GM18517 (cell line): Measurements from ENCODE around the gene TMEM97.
A peak's percentile ranks its signal among the peaks of the same experiment; 100 is the strongest.
"Not testable (repeated sequence)": the region's sequence is repeated elsewhere in the genome, so short reads cannot be mapped to it uniquely, and the experiment has no call there.

Experiments
- ATAC-seq: cut with Tn5 transposase; IDR thresholded peaks from one replicate; pipeline ENCODE4 v1.9.1; 2021; ENCODE audit warnings: mild to moderate bottlenecking, moderate library complexity; ENCODE audit not compliant: unreplicated experiment

The TMEM97 gene

DNA sequence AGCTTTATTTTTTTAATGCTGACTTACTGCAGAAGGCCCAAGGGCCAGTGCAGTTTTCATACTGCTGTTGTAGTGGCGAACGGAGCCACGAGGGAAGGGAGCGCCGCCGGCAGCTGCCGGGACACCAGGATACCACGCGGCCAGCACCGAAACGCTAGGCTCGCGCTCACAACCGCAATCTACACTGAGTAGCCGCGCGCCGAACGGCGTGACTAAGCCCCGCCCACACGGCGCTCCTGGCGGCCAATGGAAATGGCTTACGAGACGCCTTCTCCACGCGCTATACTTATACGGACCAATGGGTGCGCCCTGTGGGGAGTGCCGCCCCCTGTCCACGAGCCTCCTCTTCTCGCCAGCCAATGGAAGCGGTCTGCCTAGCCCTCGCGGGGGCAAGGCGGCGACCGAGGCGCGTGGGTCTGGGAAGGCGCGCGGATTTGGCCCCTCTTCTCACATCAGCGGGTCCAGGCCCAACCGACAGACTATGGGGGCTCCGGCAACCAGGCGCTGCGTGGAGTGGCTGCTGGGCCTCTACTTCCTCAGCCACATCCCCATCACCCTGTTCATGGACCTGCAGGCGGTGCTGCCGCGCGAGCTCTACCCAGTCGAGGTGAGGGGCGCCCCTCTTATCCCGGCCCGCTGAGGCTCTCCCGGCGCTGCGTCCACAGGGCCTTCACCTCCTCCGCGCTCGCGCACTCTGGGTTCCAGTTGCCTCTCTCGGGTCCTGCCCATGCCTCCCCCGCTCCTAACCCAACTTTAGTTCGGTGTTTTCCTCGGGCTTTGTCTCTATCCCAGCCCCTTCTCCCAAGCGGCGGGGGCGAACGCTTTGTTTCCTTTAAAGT lies at the start of gene TMEM97:
Gene TMEM97 (plus strand): TSS at position 442 of the 839 bp plus-strand sequence. CDS start 40 bp downstream, at position 482.
- ATAC-seq: peak; percentile 91

DNA sequence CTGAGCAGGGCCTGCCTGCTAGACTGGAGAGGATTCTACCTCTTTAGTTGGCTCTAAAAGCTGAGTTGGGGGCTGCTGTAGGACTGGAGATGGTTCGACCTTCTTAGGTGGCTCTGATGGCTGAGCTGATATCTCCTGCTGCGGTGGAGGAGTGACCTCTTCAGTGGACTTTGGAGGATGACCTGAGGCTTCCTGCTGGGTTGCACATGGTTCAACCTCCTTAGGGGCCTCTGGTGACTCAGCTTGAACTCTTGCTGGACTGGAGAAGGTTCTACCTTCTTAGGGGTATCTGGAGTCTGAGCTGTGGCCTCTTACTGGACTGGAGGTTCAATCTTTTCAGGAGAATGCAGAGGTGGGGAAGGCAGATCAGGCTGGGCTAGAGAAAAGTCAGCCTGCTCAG lies 48.9 kb upstream of the TMEM97 start:
- ATAC-seq: no peak

DNA sequence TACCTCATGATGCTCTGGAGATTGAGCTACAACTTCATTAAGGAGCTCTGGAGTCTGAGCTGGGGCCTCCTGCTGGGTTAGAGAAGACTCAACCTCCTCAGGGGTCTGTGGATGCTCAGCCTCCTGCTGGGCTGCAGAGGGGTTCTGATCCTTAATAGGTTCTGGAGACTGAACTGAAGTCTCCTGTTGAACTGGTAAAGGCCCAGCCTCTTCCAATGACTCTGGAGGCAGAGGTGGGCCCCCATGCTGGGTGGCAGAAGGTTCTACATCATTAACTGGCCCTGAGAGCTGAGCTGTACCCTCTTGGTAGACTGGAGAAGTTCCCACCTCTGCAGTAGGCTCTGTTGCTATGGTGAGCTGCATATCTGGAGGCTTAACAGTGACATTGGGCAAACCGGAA lies 48.1 kb upstream of the TMEM97 start:
- no peak for ATAC-seq

DNA sequence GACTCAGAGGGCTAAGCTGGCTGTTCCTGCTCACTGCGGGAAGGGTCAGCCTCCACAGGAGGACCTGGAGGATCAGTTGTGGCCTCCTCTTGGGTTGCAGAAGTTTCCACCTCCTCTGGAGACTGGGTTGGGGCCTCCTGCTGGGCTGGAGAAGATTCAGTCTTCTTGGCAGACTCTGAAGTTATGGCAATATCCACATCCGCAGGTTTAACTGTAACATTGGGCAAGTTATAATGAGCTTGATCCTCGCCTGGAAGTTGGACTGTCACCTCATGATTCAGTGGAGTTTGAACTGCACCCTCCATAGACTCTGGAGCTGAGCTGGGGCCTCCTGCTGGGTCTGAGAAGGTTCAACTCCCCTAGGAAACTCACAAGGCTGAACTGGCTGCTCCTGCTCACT lies 47.6 kb upstream of the TMEM97 start:
- no peak for ATAC-seq

DNA sequence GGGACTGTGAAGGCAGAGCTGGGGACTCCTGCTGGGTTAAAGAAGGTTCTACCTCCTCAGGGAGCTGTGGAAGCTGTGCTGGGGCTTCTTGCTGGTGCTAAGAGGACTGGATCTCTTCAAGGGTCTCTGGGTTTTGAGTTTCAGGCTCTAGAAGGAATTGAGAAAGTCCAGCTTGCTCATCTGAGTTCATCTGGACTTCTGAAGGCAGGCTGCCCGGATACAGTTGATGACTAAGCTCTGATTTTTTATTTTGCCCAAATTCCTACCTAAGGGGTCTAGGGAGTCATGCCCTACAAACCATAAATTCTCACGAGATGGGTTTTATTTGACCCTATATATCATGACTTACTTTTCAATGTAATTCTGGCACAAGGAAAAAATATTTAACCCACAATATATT lies 46.8 kb upstream of the TMEM97 start:
- ATAC-seq: no peak

DNA sequence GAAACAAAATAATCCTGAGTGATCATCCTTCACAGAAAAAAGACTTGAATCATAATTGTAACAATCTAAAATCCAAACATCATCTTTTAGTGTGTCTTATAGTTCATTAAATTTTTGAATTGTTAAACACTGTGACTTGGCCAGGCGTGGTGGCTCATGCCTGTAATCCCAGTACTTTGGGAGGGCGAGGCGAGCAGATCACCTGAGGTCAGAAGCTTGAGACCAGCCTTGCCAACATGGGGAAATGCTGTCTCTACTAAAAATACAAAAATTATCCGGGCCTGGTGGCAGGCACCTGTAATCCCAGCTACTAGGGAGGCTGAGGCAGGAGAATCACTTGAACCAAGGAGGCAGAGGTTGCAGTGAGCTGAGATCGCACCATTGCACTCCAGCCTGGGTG lies 45.7 kb upstream of the TMEM97 start:
- ATAC-seq: not testable (repeated sequence)

DNA sequence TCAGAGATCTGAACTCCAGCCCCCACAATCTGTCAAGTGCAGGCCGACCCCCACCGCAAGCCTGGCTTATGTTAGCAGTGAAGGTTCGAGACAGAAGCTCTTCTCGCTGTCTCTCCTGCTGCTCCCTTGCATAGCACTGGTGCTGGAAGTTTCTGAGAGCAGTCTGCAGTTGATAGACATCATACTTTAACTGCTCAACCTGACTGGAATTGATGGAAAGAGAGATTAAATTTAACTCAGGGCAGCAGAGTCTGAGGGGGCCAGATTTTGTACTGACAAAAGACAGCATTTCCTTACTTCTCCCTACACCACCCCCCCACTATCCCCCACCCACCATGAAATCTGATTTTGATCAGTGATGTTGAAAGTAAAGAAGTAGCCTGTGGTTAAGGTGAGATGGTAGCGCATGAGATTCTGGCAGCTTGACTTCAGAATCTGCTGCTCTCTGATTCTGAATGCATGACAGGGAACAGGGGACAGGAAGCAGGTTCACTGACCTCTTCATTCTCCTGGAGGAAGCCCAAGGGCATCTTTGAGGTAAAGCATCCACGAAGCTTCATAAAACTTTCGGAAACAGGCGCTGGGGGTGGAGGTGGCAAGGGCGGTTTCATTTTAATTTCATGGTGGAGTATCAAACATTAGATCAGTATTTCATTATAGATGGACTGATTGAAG lies 44.3 kb upstream of the TMEM97 start:
- no peak for ATAC-seq

DNA sequence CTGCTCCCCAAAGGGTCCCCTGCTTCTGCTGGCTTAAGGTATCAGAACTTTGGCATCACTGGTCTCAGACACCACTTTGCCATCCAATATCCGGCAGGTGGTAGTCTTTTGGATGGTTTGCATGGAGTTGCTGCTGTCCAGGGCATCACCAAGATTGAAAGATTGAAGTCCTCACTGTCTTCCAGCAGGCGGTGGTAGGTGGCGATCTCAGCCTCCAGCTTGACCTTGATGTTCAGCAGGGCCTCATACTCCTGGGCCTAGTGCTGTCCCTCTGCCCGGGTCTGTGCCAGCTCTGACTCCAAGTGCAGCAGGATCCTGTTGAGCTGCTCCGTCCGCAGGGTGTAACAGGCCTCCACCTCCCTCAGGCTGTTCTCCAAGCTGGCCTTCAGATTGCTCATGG lies 43.0 kb upstream of the TMEM97 start:
- ATAC-seq: no peak

DNA sequence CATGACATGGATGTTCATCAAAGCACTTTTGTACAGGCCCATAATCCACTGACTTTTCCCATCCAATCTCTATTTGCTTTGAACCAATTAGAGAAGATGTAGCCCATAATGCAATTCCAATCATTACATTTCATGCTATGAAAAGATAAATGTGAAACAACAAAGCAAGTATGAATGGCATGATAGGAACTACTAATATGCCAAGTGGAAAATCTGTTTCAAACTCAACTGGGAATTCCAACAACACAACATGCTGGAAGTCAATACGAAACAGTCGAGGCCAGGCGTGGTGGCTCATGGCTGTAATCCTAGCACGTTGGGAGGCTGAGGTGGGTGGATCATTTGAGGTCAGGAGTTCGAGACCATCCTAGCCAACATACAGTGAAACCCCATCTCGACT lies 39.6 kb upstream of the TMEM97 start:
- no peak for ATAC-seq

DNA sequence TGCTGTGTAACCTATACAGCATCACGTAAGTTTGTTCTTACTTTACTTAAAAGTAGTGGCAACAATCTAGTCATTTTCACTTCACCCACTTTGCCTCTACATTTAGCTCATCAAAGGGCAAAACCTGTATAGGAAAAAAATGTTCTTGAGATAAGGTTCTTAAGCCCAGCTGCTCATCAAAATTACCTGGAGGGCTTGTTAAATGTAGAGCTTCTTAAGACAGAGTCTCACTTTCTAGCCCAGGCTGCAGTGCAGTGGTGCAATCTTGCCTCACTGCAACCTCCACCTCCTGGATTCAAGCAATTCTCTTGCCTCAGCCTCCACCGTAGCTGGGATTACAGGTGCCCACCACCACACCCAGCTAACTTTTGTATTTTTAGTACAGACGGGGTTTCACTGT lies 38.2 kb upstream of the TMEM97 start:
- no peak for ATAC-seq

DNA sequence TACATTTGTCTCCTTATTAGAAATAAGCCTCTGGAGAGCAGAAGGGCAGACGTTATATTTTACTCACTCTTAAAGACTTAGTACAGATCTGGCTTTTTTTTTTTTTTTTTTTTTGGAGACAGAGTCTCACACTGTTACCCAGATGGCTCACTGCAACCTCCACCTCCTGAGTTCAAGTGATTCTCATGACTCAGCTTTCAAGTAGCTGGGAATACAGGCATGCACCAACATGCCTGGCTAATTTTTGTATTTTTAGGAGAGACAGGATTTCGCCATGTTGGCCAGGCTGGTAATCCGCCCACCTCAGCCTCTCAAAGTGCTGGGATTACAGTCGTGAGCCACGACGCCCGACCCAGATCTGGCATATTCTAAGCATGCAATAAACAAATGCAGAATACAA lies 36.4 kb upstream of the TMEM97 start:
- ATAC-seq: no peak

DNA sequence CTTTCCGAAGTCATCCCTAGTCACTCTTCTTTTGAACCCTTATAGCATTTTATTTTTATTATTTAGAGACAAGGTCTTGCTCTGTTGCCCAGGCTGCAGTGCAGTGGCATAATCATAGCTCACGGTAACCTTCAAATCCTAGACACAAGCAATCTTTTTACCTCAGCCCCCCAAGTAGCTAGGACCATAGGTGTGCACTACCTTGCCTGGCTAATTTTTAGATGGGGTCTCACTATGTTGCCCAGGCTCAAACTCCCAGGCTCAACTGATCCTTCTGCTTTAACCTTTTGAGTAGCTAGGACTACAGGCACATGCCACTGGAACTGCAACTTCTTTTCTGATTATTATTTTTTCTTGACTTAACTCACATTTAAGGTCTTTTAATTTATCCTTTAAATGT lies 33.0 kb upstream of the TMEM97 start:
- no peak for ATAC-seq

DNA sequence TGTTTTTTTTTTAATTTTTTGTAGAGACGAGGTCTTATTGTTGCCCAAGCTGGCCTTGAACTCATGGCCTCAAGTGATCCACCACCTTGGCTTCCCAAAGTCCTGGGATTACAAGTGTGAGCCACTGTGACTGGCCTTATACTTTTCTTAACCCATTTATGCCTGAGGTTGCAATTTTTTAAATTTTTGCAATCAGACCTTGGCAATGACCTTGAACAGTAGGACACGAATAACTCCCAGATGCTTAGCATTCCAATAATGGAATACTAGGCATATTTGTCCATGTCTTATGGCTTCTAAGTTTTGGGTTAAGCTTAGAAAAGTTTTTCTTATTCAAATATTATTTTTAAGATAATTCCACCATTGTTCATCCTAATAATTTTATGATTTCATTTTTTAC lies 28.3 kb upstream of the TMEM97 start:
- no peak for ATAC-seq

DNA sequence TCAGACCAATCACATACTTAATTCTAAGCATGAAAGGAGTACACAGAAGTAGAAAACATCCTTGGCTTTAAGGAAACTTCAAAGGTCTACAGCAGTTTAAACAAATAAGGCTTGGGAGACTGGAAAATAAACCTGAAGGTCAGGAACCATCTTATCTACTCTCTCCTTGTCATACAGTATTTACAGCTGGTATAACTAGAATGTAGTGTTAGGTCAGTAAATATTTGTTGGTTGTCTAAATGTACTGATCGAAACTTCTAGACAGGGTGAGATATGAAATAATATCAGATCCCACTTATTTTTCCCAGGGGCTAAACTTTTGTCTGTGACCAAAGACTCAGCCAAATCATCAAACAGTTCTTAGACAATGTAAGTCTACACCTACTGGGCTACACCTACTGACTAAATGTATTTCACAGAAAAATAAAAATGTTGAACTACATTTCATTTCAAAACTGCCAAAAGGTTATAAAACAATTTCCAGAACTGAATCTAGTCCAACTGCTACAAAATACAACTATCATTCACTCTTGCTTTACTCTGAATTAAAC lies 27.1 kb upstream of the TMEM97 start:
- no peak for ATAC-seq

DNA sequence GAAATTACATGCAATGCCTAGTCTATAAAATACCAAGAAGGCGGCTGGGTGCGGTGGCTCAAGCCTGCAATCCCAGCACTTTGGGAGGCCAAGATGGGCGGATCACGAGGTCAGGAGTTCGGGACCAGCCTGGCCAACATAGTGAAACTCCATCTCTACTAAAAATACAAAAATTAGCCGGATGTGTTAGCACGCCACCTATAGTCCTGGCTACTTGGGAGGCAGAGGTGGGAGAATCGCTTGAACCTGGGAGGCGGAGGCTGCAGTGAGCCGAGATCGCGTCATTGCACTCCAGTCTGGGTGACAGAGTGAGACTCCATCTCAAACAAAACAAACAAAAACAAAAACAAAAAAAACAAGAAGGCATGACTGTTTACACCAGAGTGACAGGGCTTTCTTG lies 26.1 kb upstream of the TMEM97 start:
- not testable (repeated sequence) for ATAC-seq

DNA sequence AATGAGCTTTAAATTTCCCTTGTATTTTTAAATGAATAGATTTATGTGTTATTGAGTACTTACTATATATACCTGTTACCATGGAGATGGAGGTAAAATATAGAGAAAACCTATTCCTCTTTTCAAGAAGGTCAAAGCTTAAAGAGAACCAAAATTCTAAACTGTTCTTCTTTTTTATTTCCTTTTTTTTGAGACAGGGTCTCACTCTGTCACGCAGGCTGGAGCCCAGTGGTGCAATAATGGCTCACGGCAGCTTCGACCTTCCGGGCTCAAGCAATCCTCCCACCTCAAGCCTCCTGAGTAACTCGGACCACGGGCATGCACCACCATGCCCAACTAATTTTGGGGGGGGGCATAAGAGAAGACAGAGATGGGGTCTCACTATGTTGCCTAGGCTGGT lies 25.0 kb upstream of the TMEM97 start:
- ATAC-seq: no peak

DNA sequence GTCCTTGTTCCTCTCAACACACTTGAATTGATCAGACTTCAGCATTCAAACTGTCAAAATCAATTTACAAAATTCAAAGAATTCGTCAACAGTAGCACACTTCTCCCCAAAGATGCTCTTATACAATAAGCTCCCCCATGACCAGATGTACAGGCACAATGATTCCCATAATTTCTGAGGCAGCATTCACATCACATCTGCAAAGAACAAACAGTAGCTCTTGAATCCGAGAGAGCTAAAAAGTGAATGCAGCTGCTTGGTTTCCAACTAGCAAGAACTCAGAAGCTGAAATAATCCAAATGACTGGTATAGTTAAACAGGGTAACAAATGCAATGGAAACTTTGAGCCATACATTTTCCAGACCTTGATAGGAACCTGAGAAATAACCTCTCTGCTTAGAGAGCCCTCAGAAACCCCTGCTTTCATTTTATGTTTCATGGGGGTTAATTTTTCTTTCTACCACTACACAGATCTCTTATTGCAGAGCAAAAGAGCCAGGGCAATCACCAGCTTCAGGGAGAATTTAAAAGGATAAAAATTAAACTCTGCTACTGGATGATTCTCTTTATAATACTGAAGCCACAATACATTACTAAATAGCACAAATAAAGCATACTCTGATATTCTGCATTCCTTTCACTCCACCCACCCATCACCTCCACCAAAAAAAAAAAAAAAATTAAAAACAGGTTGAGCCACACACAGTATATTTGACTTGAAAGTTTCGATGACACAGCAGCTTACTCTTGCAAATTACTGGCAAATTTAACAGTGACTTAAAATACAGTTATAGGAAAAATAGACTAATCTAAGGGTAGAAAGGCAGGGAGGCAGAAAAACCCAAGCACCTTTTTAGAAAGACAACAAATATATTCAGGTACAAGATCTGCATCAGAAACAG lies 23.1 kb upstream of the TMEM97 start:
- ATAC-seq: no peak

DNA sequence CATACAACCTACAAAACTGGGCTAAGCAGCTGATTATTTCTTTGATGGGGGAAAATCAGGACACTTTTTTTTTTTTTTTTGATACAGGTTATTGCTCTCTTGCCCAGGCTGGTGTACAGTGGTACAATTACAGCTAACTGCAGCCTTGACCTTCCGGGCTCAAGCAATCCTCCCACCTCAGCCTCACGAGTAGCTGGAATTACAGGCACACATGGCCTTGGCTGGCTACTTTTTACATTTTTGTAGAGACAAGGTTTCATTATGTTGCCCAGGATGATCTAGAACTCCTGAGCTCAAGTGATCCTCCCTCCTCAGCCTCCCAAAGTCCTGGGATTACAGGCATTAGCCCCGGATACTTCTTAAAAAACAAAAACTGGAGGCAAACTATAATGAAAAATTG lies 20.6 kb upstream of the TMEM97 start:
- no peak for ATAC-seq

DNA sequence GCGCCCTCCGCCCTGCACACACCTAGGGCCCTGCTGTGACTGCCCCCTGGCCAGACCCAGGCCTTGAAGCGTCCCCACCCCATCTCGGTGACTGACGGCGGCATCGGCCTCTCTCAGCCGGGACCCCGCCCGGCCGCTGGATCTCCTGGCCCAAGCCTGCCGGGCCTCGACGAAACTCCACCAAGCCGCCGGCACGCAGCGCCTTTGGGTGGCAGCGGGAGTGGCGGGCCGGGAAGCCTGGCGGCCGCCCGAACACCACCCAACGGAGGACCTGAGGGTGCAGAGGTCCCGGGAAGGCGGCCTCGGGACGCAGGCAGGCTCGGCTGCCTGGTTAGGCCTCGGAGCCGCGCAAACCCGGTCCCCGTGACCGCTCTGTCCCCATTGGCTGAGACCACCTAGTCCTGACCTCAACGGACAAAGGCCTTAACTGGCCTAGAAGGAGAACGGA lies 12.0 kb upstream of the TMEM97 start:
- ATAC-seq: no peak

DNA sequence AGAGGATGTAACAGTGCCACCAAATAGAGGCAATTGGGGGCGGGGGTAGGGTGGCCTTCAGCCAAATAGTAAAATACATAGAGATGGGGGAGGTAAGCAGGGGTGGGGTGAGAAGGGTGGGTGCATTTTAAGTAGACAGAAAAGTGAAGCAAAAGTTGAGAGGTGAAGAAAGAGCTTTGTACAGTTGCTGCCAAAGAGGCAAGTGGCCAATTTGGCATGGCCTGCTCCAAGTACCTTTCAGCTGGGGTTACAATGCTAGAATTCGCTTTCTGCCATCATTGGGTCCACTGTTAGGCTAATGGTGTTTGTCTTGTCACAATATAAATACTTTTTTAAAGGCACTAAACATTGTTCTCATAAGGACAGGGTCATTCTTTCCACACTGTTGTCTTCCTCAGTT lies 5.2 kb upstream of the TMEM97 start:
- ATAC-seq: no peak
